Gastrocnemius medialis (tissue), 4 donors: ENCODE data around the gene HTT. TPM values are rescaled to one million over a fixed set of nuclear protein-coding genes. Genes with fewer than 3 reads are reported as not detected.

ENCODE experiments used
- ATAC-seq, 2 donors: fragments of 150-250 bp; one replicate each; pipeline ENCODE4 v1.9.1; 2016
- DNase-seq, 2 donors: peaks; one replicate each; pipeline ENCODE4 v3.0.0-alpha.2; 2019
- H3K27ac ChIP-seq, 4 donors: fragments of 200-600 bp; sonication (generic); 1 replicate in 1 of 4; 2 replicates in 3 of 4; pipeline ENCODE4 v1.5.1; 2016 to 2018; ENCODE audit warnings: mild to moderate bottlenecking in 2 of 4, moderate library complexity in 1 of 4
- H3K27me3 ChIP-seq, 3 donors: fragments of 200-600 bp; sonication (generic) in 2 of 3; 1 replicate in 1 of 3; 2 replicates in 2 of 3; pipeline versions ENCODE4 v1.5.1 to v1.6.0; 2016 to 2019; ENCODE audit warnings: mild to moderate bottlenecking in 1 of 3, moderate library complexity in 1 of 3
- H3K36me3 ChIP-seq, 2 donors: fragments of 200-600 bp; sonication (generic) in 1 of 2; one replicate each; pipeline ENCODE4 v1.5.1; 2017 to 2018
- H3K4me1 ChIP-seq, 2 donors: fragments of 200-600 bp; sonication (generic) in 1 of 2; one replicate each; pipeline ENCODE4 v1.5.1; 2016 to 2017; ENCODE audit warnings: mild to moderate bottlenecking in 2 of 2
- H3K4me3 ChIP-seq, 4 donors: fragments of 200-600 bp; sonication (generic) in 3 of 4; 1 replicate in 1 of 4; 2 replicates in 3 of 4; pipeline ENCODE4 v1.5.1; 2016 to 2019; ENCODE audit warnings: mild to moderate bottlenecking in 2 of 4
- H3K9me3 ChIP-seq, 3 donors: fragments of 200-600 bp; sonication (generic) in 2 of 3; 1 replicate in 1 of 3; 2 replicates in 2 of 3; pipeline ENCODE4 v1.5.1; 2016 to 2019
- CTCF ChIP-seq, 5 experiments: fragments of 450-650 bp in 3 of 5; fragments of 200-600 bp in 2 of 5; sonication (generic) in 2 of 5; IDR thresholded peaks in 4 of 5; conservative IDR thresholded peaks in 1 of 5; 1 replicate in 4 of 5; 2 replicates in 1 of 5; pipeline ENCODE4 v1.5.1; 2016 to 2019; ENCODE audit warnings: antibody characterized with exemption in 5 of 5, mild to moderate bottlenecking in 3 of 5, moderate library complexity in 3 of 5
- POLR2A ChIP-seq, 2 donors: fragments of 450-650 bp; IDR thresholded peaks; one replicate each; pipeline ENCODE4 v1.6.1; 2017; ENCODE audit warnings: antibody characterized with exemption in 2 of 2, mild to moderate bottlenecking in 2 of 2, moderate library complexity in 2 of 2
- in situ Hi-C, 4 donors: fragments of 200-750 bp; cut with MboI; loops; one replicate each; pipeline versions ENCODE4 v1.15.0 to v1.8.0; 2017; ENCODE audit warnings: low sequenced_read_pairs in 4 of 4
- intact Hi-C: fragments of 100-400 bp; cut with DNase I; formaldehyde crosslinking; loops from one replicate; pipeline ENCODE4 v1.15.1; 2023; ENCODE audit warnings: low total_unique reads
- total RNA-seq, 4 donors: library from RNA; depleted of rRNA; stranded (reverse); fragments of >200 nt; gene quantifications; one replicate each; pipeline versions ENCODE4 v1.1.0 to v1.2.3, GENCODE V29; 2016

HTT gene
- total RNA-seq, 4 donors from 2014 or later = 23.5 to 73.0 (median 51.1) TPM

- DNase-seq = peak; percentile 51 to 72
- in situ Hi-C loops = no loop called here
- Histone ChIP-seq H3K9me3 (no peaks in the 10 kb centered on the region), H3K4me3 (peak overlapping the region; percentile 81 to 91 (median 84)), H3K27ac (peak overlapping the region; percentile 99 to 100 (median 99)), H3K27me3 (no peaks in the 10 kb centered on the region), H3K4me1 (peaks cover 17 to 22% of the 10 kb centered on the region in 2 donors), H3K36me3 (no peaks in the 10 kb centered on the region)
- TF ChIP-seq POLR2A (IDR thresholded peaks at IDR 0.05) (no peak), CTCF (IDR thresholded peaks at IDR 0.05 in 4 of 5, conservative IDR thresholded peaks at IDR 0.05 in 1 of 5) (no peak)
- intact Hi-C loops = loop anchor here (1.0 to 10.0 kb wide), 6 partner anchors 28 to 1437 kb away; partner anchors contain the start of genes DOK7, HTT, HTT-AS and LETM1
- ATAC-seq = peak; percentile 71 to 72
Measured at GRCh38 chr4:3291969-3292570, 217.6 kb downstream of the HTT start.

GRCh38 chr4:3292571-3293400, 218.3 kb downstream of the HTT start, which contains the start of gene RGS12:
Gene RGS12, plus strand, starts transcription at chr4:3293021. Its CDS starts 23,150 bp downstream, at chr4:3316171.
- H3K36me3 ChIP-seq = no peaks in the 10 kb centered on the region
- ATAC-seq (peak; percentile 80 to 88), DNase-seq (peak; percentile 96 to 97)
- peak within 1 kb of the TSS; percentile 81 to 91 (median 84) for H3K4me3 ChIP-seq
- intact Hi-C loops (loop anchor here (1.0 to 10.0 kb wide), 6 partner anchors 28 to 1438 kb away; partner anchors contain the start of genes DOK7, HTT, HTT-AS and LETM1), in situ Hi-C loops (no loop called here)
- peak within 1 kb of the TSS; percentile 99 to 100 (median 99) for H3K27ac ChIP-seq
- H3K27me3 ChIP-seq = no peaks in the 10 kb centered on the region
- no peaks in the 10 kb centered on the region for H3K9me3 ChIP-seq
- TF ChIP-seq CTCF (IDR thresholded peaks at IDR 0.05 in 4 of 5, conservative IDR thresholded peaks at IDR 0.05 in 1 of 5) (no peak), POLR2A (IDR thresholded peaks at IDR 0.05) (peak; percentile 98)
- H3K4me1 ChIP-seq = peaks cover 17 to 22% of the 10 kb centered on the region in 2 donors

Other genes starting within 250 kb of the HTT start
- gene ADD1, start 230.8 kb upstream of the HTT start, total RNA-seq = 100 to 1,000 TPM; 144 to 255 (median 178) TPM
- 10 to 100 TPM; 16.6 to 46.2 (median 36.2) TPM for gene NOP14, start 111.3 kb upstream of the HTT start, total RNA-seq
- 1 to 10 TPM; 2.8 to 5.8 (median 3.7) TPM for gene GRK4, start 111.1 kb upstream of the HTT start, total RNA-seq
- gene HTT-AS, start 143 bp upstream of the HTT start, total RNA-seq = not detected
- gene MSANTD1, start 174.5 kb downstream of the HTT start, total RNA-seq = 1 to 10 TPM in 1 of 4 donors, under 1 TPM in 3; 0.36 to 1.5 (median 0.48) TPM
- gene RGS12, start 218.3 kb downstream of the HTT start, total RNA-seq = 10 to 100 TPM in 3 of 4 donors, 1 to 10 TPM in 1; 9.1 to 22.6 (median 21.1) TPM